Mesendoderm (in vitro differentiated cells): ENCODE measurements around the gene BEX4.

ENCODE experiments used
- DNase-seq: peaks from one replicate; pipeline ENCODE4 v3.0.0; 2013
- H2AK5ac ChIP-seq: 2 replicates; pipeline ENCODE4 v1.6.1; 2013; ENCODE audit warnings: low read length, inconsistent platforms
- H2BK120ac ChIP-seq: 2 replicates; pipeline ENCODE4 v1.6.1; 2013; ENCODE audit warnings: low read depth, mild to moderate bottlenecking, low read length, moderate library complexity, mixed read lengths
- H2BK15ac ChIP-seq: replicated peaks from 2 replicates; pipeline ENCODE4 v1.6.1; 2013; ENCODE audit warnings: low read depth, mild to moderate bottlenecking, moderate library complexity
- H2BK5ac ChIP-seq: 2 replicates; pipeline ENCODE4 v1.6.1; 2013; ENCODE audit warnings: low read length, inconsistent platforms
- H3K18ac ChIP-seq: 2 replicates; pipeline ENCODE4 v1.6.1; 2013; ENCODE audit warnings: mild to moderate bottlenecking, low read length, mixed read lengths
- H3K23ac ChIP-seq: one replicate; pipeline ENCODE4 v1.6.1; 2013; ENCODE audit warnings: low read length
- H3K27ac ChIP-seq: 2 replicates; pipeline ENCODE4 v1.5.1; 2013; ENCODE audit warnings: low read depth, mild to moderate bottlenecking, inconsistent platforms, low read length, moderate library complexity
- H3K27me3 ChIP-seq: 2 replicates; pipeline ENCODE4 v1.6.1; 2013; ENCODE audit warnings: low read length, control low read depth, mild to moderate bottlenecking, inconsistent platforms; ENCODE audit not compliant: insufficient read depth, poor library complexity
- H3K36me3 ChIP-seq: 2 replicates; pipeline ENCODE4 v1.6.1; 2013; ENCODE audit warnings: low read length, inconsistent platforms; ENCODE audit not compliant: control insufficient read depth, insufficient read depth
- H3K4ac ChIP-seq: one replicate; pipeline ENCODE4 v1.6.1; 2013; ENCODE audit warnings: low read depth, mild to moderate bottlenecking, low read length, moderate library complexity
- H3K4me1 ChIP-seq: 2 replicates; pipeline ENCODE4 v1.6.1; 2013; ENCODE audit warnings: low read depth, low read length, inconsistent platforms; ENCODE audit not compliant: control insufficient read depth
- H3K4me2 ChIP-seq: 2 replicates; pipeline ENCODE4 v1.6.1; 2013; ENCODE audit warnings: low read length
- H3K4me3 ChIP-seq: 2 replicates; pipeline ENCODE4 v1.5.1; 2013; ENCODE audit warnings: mild to moderate bottlenecking, low read length
- H3K56ac ChIP-seq: one replicate; pipeline ENCODE4 v1.6.1; 2013; ENCODE audit warnings: low read length
- H3K79me1 ChIP-seq: 2 replicates; pipeline ENCODE4 v1.6.1; 2013; ENCODE audit warnings: low read length, inconsistent platforms
- H3K79me2 ChIP-seq: 2 replicates; pipeline ENCODE4 v1.6.1; 2013; ENCODE audit warnings: mild to moderate bottlenecking, low read length; ENCODE audit not compliant: control insufficient read depth, insufficient read depth
- H3K9ac ChIP-seq: 2 replicates; pipeline ENCODE4 v1.6.1; 2013; ENCODE audit warnings: low read length, inconsistent platforms
- H4K5ac ChIP-seq: one replicate; pipeline ENCODE4 v1.6.1; 2013; ENCODE audit warnings: low read length
- H4K8ac ChIP-seq: one replicate; pipeline ENCODE4 v1.6.1; 2013; ENCODE audit warnings: low read depth, mild to moderate bottlenecking, control low read depth, low read length, moderate library complexity
- WGBS: extraction: QIAGEN DNeasy Blood & Tissue Kit; methylation state at CpG from one replicate; pipeline ENCODE4 v1.1.7; 2013; ENCODE audit warnings: low lambda C conversion rate, missing lambda C conversion rate; ENCODE audit not compliant: insufficient coverage; ENCODE audit errors: extremely low coverage; 5-methylcytosine and 5-hydroxymethylcytosine counted together

BEX4 gene

DNA sequence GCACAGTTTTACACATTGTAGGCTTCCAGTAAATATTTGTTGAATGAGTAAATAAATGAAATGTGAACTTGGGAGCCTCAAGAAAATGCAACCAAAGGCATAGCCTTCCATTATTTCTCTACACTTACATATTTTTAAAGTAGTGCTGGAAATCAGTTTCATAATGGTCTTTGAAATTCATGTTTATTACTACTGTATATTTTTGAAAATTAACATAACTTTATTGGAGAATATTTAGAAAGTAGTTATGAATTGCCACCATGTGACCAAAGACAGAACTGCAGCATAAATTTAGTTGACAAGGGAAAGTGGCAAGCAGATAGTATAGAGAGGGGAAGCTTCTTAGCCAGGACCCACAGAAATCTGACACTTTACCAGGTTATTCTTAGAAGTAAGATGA is 33.6 kb downstream of the BEX4 start:
- Histone ChIP-seq H2BK15ac (no peak overlapping the region), H3K56ac (no peak overlapping the region), H3K4me3 (no peak overlapping the region), H3K79me2 (peaks cover 5% of the 10 kb centered on the region), H3K9ac (no peak overlapping the region), H3K27ac (no peak overlapping the region), H3K18ac (no peak overlapping the region), H2AK5ac (no peak overlapping the region), H3K4me2 (no peak overlapping the region), H4K5ac (no peak overlapping the region), H2BK5ac (no peak overlapping the region), H4K8ac (no peak overlapping the region), H3K79me1 (no peaks in the 10 kb centered on the region), H3K4ac (no peak overlapping the region), H3K4me1 (no peaks in the 10 kb centered on the region), H2BK120ac (no peak overlapping the region), H3K36me3 (no peaks in the 10 kb centered on the region), H3K23ac (no peak overlapping the region), H3K27me3 (no peaks in the 10 kb centered on the region)
- DNase-seq, result no peak

DNA sequence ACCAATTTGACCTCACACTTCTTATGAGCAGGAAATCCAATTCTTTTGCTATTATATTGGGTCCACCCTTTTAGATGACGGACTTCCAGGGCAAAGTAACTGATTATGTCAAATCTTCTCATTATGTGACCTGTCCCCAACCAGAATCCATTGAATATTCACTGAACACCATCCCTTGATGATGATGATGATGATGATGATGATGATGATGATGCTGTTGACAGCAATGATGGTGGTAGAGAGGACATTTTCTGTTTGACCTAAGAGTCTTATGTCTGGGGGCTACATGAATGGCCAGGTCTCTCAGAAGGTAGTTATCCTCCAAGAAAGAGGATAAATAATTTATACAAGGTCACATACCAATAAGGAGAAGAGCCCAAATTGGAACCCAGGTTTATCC is 34.9 kb downstream of the BEX4 start:
- H2BK120ac ChIP-seq, result no peak overlapping the region
- H4K5ac ChIP-seq, result no peak overlapping the region
- H3K4ac ChIP-seq, result no peak overlapping the region
- no peak overlapping the region for H3K4me2 ChIP-seq
- H2BK5ac ChIP-seq, result no peak overlapping the region
- WGBS, result no CpG with 5 or more reads among the region's 1 CpG
- no peak overlapping the region for H3K9ac ChIP-seq
- H3K23ac ChIP-seq, result no peak overlapping the region
- H4K8ac ChIP-seq, result no peak overlapping the region
- DNase-seq, result no peak
- no peaks in the 10 kb centered on the region for H3K36me3 ChIP-seq
- H3K79me1 ChIP-seq, result no peaks in the 10 kb centered on the region
- H3K79me2 ChIP-seq, result peaks cover 5% of the 10 kb centered on the region
- no peak overlapping the region for H3K27ac ChIP-seq
- H2AK5ac ChIP-seq, result no peak overlapping the region
- no peak overlapping the region for H2BK15ac ChIP-seq
- no peaks in the 10 kb centered on the region for H3K27me3 ChIP-seq
- no peak overlapping the region for H3K18ac ChIP-seq
- H3K4me1 ChIP-seq, result no peaks in the 10 kb centered on the region
- H3K4me3 ChIP-seq, result no peak overlapping the region
- no peak overlapping the region for H3K56ac ChIP-seq

DNA sequence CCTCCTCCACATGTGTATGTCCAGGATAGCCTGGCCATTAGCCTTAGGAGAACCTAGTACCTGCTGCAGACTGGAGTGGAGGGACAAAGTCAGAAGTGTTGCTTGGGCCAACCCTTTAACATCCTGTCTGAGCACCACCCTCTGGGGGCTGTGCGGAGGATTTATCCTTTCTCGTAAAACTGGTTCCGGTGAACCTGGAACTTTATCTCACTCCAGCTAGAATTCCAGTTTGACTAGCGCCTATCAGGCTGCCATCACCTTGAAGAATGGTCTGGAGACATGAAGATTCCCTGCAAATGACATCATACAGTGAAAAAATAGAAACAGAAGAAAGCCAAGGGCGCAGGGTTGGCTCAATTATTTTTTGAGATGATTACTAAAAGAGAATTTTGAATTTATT is 36.1 kb downstream of the BEX4 start:
- H2BK5ac ChIP-seq, result no peak overlapping the region
- no peak overlapping the region for H3K9ac ChIP-seq
- H3K4me3 ChIP-seq, result no peak overlapping the region
- H3K4me2 ChIP-seq, result no peak overlapping the region
- peak overlapping the region; percentile 34 for H3K56ac ChIP-seq
- no peak overlapping the region for H4K8ac ChIP-seq
- H3K23ac ChIP-seq, result no peak overlapping the region
- H2BK15ac ChIP-seq, result no peak overlapping the region
- H3K18ac ChIP-seq, result no peak overlapping the region
- H3K4ac ChIP-seq, result no peak overlapping the region
- H3K79me2 ChIP-seq, result peaks cover 5% of the 10 kb centered on the region
- no peaks in the 10 kb centered on the region for H3K36me3 ChIP-seq
- H4K5ac ChIP-seq, result no peak overlapping the region
- H3K79me1 ChIP-seq, result no peaks in the 10 kb centered on the region
- H3K27ac ChIP-seq, result no peak overlapping the region
- no peaks in the 10 kb centered on the region for H3K27me3 ChIP-seq
- H2AK5ac ChIP-seq, result no peak overlapping the region
- peak; percentile 83 for DNase-seq
- WGBS, result no CpG with 5 or more reads among the region's 5 CpGs
- no peaks in the 10 kb centered on the region for H3K4me1 ChIP-seq
- H2BK120ac ChIP-seq, result no peak overlapping the region

DNA sequence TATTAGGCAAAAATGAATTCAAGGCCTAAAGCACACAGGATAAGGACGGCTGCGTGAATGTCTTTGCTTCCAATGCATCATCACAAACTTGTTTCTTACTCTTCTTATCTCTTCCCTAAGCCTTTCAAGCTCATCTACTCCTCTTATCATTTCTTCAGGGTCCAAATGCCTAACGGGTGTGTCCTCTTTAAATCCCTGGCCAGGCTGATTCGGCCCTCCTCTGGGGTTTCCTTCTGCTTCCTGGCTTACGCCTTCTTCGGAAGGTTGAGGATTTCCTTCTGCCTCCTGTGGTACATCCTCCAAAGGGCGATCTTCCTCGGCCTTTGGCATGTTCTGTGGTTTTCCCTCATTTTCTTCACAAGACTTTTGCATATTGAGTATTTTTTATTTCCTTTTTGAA is 38.7 kb downstream of the BEX4 start:
- Histone ChIP-seq H4K8ac (no peak overlapping the region), H2BK5ac (no peak overlapping the region), H3K18ac (no peak overlapping the region), H3K27me3 (no peaks in the 10 kb centered on the region), H2AK5ac (no peak overlapping the region), H3K56ac (peak overlapping the region; percentile 77), H3K27ac (peak overlapping the region; percentile 85), H3K4me1 (no peaks in the 10 kb centered on the region), H3K9ac (peak overlapping the region; percentile 82), H3K36me3 (no peaks in the 10 kb centered on the region), H3K79me2 (peaks cover 5% of the 10 kb centered on the region), H3K4ac (peak overlapping the region; percentile 76), H3K4me3 (peak overlapping the region; percentile 53), H2BK15ac (no peak overlapping the region), H2BK120ac (no peak overlapping the region), H4K5ac (no peak overlapping the region), H3K23ac (no peak overlapping the region), H3K4me2 (peak overlapping the region; percentile 50), H3K79me1 (no peaks in the 10 kb centered on the region)
- DNase-seq, result peak; percentile 70
- no CpG with 5 or more reads among the region's 8 CpGs for WGBS

DNA sequence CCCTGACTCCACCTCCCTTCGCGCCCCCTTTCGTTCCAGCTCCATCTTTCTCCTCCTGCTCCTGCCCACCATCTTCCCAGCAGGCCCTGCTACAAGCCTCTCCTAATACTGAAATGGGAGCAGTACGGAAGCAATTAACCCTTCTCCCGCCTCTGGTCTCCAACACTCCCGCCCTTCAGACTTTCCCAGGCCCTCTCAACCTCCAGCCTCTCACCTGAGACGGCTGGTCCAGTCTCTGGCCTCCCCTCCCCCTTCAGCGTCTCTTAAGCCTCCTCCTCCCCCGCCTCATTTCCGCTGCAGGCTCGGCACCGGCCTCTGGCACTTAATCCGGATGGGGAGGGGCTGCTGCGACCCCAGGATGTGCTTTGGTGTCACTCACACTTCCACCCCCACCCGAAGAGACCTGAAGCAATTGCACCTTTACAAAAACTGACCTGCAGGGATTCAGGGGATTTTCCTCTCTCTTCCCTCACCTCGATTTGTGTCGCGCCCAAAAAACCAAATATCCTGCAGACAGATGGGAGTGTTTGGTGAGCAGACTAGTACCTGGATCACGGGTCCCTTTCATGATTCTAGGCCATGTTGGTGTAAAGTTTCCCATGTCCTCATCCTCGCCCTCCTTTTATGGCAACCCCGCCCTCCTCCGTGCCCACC is 39.4 kb downstream of the BEX4 start:
- Histone ChIP-seq H4K5ac (no peak overlapping the region), H3K4me3 (peak overlapping the region; percentile 69), H3K18ac (peak overlapping the region; percentile 78), H2BK120ac (no peak overlapping the region), H4K8ac (no peak overlapping the region), H2AK5ac (no peak overlapping the region), H3K23ac (peak overlapping the region; percentile 29), H2BK15ac (no peak overlapping the region), H3K4ac (peak overlapping the region; percentile 78), H3K4me2 (peak overlapping the region; percentile 33), H3K27me3 (no peaks in the 10 kb centered on the region), H3K9ac (peak overlapping the region; percentile 90), H2BK5ac (peak overlapping the region; percentile 82), H3K27ac (peak overlapping the region; percentile 92), H3K4me1 (no peaks in the 10 kb centered on the region), H3K36me3 (no peaks in the 10 kb centered on the region), H3K79me2 (peaks cover 5% of the 10 kb centered on the region), H3K79me1 (no peaks in the 10 kb centered on the region), H3K56ac (peak overlapping the region; percentile 88)
- WGBS, result no CpG with 5 or more reads among the region's 22 CpGs
- peak; percentile 98 for DNase-seq

DNA sequence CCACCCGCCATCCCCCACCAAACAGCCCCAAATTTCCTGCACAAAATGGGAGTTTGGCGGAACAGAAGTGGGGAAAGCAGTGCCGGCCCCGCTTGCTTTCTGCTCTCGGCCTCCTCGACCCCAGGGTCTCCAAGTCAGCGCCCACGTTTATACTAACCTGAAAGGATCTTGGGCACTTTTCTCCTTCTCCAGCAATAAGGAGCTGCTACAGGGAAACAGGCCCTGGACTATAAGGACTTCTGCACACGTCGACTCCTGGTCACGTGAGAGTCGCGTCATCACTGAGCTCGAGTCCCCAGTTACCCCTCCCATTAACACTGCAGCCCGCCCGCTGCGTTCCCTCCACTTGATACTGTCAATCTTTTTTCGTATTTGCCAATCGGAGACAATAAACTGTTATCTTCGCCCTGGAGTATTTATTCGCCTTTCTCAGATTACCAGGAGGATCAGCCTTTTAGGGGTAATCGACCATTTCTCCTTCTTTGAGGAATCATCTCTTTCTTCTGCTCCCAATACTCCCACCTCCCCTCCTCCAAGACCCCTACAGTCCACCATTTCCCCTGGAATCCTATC is 40.1 kb downstream of the BEX4 start, which contains the start of gene TCEAL8:
Gene TCEAL8 (minus strand): TSS at position 235 of the 573 bp plus-strand sequence. CDS start 1,176 bp downstream, outside the sequence.
- Histone ChIP-seq H3K4me1 (no peaks in the 10 kb centered on the region), H3K9ac (peak within 1 kb of the TSS; percentile 90), H2BK15ac (no peak within 1 kb of the TSS), H3K56ac (peak within 1 kb of the TSS; percentile 88), H3K36me3 (no peaks in the 10 kb centered on the region), H4K8ac (no peak within 1 kb of the TSS), H4K5ac (no peak within 1 kb of the TSS), H2BK5ac (peak within 1 kb of the TSS; percentile 82), H3K27me3 (no peaks in the 10 kb centered on the region), H3K18ac (peak within 1 kb of the TSS; percentile 78), H3K4ac (peak within 1 kb of the TSS; percentile 78), H3K23ac (peak within 1 kb of the TSS; percentile 29), H3K79me2 (peaks cover 5% of the 10 kb centered on the region), H2AK5ac (no peak within 1 kb of the TSS), H3K4me2 (peak within 1 kb of the TSS; percentile 33), H3K79me1 (no peaks in the 10 kb centered on the region), H3K4me3 (peak within 1 kb of the TSS; percentile 69), H2BK120ac (peak within 1 kb of the TSS; percentile 67), H3K27ac (peak within 1 kb of the TSS; percentile 92)
- WGBS, result no CpG with 5 or more reads among the region's 22 CpGs
- peak; percentile 94 for DNase-seq
